ENCODE results near the gene SLC15A5.

Gene SLC15A5

DNA sequence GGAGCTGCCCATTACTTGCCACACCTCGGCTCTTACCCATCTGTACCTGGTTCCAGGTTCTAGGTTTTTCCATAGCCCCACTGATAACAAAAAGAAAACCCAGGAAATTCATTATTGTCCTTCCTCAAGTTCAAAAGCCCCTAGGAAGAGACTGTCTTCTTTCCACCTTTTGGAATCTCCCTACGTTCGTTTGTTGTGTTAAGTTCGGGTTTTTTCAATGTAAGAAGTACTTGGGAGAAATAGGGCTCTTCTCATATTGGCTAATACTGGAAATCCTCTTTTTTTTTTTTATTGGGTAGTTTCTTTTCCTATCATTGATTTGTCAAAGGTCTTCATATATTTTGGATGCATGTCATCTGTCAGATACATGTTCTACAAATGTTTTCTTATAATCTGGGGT is 17.3 kb downstream of the SLC15A5 start:
- no peak for DNase-seq

GRCh38 chr12:16258963-16259362 is 18.5 kb downstream of the SLC15A5 start:
- DNase-seq, result no peak

DNA sequence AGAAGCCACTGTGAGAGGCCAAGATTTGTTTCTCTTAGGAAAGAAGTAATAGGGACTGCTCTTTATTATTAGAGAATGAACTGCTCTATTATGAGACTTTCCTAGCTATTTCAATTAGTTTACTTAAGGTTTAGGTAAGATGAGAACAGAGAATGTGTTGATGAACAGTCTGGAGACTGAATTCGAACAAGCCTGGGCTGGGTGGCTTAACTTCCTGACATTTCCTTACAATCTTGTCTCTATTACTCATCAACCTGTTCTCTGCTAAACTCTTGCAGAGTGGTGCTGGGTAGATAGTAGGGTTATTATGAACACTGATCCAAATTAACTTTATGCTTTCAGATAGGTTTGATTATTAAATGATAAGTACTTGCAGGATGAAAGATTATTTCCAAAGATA is 31.2 kb downstream of the SLC15A5 start:
- DNase-seq, result no peak

GRCh38 chr12:16245209-16245608 is 32.3 kb downstream of the SLC15A5 start:
- DNase-seq, result no peak

DNA sequence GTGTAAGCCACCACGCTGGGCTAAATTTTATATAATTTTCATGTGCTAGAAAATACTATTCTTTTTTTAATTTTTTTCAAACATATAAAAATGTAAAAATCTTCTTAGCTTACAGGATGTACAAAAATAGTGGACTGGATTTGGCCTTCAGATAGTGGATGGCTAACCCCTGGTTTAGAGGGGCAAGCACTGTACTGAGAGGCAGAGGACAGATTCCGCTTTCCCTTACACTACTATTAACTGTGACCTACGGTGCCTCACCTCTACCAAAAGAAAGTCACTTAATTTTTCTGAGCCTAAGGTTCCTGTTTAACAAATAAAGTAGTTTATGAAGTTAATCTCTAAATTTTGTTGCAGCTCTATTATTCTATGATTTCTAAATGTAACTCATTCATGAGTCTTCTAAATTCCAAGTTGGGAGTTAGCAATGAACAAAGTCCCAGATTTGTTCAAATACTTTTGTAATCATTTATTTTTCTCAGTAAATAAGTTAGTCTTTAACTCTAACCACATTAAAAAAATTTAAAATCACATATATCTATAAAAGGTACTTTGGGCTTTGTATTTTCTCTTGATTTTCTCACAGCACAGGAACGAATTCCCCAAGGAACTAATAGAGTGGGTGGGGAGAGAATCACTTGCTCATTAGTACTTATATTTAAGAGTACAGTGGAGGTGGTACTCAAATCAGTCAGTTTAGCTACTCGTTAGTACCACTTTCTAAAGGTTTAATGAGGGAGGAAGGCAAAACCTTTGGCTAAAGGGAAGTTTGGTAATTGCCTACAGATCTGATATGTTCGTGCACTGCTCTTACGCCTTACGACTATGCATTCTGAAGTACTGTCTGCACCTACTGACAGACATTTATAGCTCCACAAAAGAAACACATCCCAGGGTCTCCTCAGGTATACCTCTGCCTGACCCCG is 33.7 kb downstream of the SLC15A5 start:
- DNase-seq, result no peak

DNA sequence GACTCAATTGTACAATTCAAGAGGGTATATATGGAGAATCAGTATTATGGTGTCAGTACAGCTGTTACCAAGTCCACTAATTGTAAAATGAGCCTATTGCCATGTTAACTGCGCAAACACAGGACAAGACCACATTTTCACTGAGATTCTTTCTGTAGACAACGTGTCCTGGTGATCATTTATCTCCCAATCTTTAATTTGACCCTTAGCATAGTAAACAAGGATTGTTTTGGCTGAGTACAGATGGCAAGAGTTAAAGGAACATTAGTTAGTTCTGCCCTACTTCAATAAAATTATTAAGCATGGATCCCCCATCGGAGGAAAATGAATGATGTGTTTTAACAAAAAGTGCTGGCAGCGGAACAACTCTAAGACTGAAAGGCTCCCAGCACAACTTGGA is 36.1 kb downstream of the SLC15A5 start:
- no peak for DNase-seq

DNA sequence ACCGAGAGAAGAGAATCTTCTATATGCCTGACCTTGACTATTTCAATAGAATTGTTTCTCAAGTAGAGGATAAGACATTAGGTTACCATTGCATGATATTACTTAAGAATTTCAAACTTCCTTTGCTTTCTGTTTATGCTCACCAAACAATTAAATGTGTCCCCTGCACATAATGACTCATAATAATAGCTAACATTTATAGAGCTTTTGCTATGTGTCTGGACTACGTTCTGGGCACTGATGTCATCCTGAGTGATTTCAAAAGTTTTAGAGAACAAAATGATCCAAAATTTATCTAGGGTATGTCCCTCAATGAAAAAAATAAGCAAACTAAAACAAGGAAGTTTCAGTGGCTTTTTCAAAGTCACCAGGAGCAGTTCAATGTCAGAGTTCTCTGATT is 38.8 kb downstream of the SLC15A5 start:
- no peak for DNase-seq

GRCh38 chr12:16229676-16230075 is 47.8 kb downstream of the SLC15A5 start:
- DNase-seq, result no peak

- DNase-seq, result no peak
These were observed 49.4 kb downstream of the SLC15A5 start for GRCh38 chr12:16228067-16228466.

GRCh38 chr12:16225692-16226091 is 51.8 kb downstream of the SLC15A5 start:
- no peak for DNase-seq

DNA sequence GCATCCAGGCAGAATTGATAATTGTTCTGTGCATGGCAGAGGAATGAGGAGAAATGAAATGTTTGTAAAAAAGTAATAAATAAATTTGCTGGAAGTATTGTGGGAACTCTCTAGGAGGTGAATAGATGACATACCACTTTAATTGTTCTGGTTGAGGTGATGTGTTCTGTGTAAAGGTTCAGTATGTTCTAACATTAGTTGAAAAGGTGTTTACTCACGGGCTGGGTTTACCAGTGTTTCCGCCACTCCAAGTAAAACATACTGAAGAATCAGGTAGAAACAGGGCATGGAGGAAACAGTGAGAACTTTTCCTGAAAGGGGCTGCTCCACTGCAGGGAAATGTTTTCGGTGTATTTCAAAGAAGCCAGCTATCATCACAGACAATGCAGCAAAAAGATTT is 53.3 kb downstream of the SLC15A5 start:
- no peak for DNase-seq

GRCh38 chr12:16221776-16222175 is 55.7 kb downstream of the SLC15A5 start:
- DNase-seq, result no peak

DNA sequence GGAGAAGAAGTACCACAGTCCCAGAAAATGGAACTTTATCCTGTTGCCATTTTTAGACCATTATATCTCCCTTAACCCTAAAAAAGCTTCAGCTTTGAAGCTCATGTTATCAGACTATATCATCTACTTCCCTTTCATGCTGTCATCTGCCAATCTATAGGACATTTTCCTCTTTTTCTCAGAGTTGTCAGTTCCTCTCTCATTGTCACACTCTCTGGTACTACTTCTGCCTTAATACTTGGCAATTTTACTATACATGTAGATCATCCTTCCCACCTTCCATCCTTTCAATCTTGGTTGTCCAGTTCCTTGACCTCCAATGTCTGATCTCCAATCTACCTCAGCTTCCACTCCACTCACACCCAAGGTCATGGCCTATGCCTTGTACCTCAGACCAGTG is 57.4 kb downstream of the SLC15A5 start:
- DNase-seq, result no peak

- no peak for DNase-seq
These were observed 58.3 kb downstream of the SLC15A5 start for GRCh38 chr12:16218934-16219751.

DNA sequence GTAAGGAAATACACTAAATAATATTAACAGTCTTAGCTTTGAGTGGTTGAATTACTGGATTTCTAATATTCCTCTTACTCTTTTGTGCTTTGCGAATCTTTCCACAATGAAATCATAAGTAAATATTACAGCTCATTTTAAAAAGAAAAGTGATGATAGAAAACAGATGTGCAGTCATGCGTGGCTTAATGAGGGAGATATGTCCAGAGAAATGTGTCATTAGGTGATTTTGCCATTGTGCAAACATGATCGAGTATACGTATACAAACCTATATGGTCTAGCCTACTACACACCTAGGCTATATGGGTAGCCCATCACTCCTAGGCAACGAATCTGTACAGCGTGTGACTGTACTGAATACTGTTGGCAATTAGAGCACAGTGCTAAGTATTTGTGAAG is 59.3 kb downstream of the SLC15A5 start:
- DNase-seq, result no peak

- no peak for DNase-seq
These were observed 65.8 kb downstream of the SLC15A5 start for GRCh38 chr12:16211731-16212130.

DNA sequence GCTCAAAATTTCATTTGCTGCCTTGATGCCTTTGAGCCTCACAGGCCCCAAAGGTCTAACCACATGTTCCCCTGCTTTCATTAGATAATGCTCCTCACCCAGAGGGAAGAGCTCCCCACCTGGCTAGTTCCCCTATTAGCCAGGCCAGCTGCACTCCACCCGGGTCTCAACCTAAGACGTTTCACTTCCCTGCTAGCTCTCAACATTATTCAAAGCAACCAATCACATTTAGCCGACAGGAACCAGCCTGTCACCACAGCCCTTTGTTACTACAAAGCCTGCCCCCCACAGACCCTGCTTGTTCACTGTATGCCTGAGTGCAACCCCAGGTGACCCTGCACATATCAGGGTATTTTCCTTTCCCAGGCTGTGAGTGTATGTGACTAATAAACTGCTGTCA is 78.6 kb downstream of the SLC15A5 start:
- no peak for DNase-seq

DNA sequence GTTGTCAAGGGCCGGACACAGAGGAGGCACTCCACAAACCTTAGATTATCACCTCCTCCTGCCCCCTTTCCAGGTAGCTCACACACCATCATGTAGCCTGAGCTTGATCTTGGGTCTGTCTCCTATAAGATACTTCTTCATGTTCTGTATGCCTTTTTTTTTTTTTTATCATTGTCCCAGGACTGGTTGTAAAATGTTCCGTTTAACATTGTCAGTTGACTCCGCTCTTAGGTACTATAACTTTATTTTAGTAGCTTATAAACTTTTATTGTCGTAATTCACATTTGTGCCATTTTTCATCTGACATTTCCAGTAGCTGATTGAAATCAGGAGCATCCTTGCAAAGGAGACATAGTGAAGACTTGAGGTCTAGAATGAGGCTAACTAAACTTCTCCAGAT is 79.9 kb downstream of the SLC15A5 start:
- no peak for DNase-seq

- no peak for DNase-seq
These were observed 87.6 kb downstream of the SLC15A5 start for GRCh38 chr12:16189849-16190248.

GRCh38 chr12:16187660-16188059 is 89.8 kb downstream of the SLC15A5 start:
- no peak for DNase-seq

GRCh38 chr12:16184681-16185080 is 92.8 kb downstream of the SLC15A5 start:
- DNase-seq, result no peak

- DNase-seq, result no peak
These were observed 93.9 kb downstream of the SLC15A5 start for GRCh38 chr12:16183541-16183940.

DNA sequence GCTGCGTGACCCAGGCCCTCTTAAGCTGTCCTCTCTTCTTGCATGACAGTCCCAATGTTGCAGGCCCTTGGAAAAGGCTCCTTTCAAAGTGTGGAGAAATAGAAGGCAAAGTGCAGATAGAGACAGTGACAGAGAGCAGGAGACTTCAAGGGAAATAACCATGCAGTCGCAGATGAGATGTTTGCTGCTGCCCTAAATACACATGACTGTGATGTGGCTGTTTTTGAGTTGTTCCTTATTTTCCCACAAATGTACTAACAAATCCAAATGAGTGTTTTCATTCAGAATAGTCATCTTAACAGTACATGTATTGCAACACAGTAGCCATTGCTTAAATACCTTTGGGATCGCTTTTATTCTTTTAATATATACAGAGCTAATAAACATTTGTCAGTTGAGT is 101.6 kb downstream of the SLC15A5 start:
- no peak for DNase-seq

GRCh38 chr12:16174282-16174681 is 103.2 kb downstream of the SLC15A5 start:
- no peak for DNase-seq
